GM19351 (cell line): Measurements from ENCODE around the gene MRO.
"Not testable (repeated sequence)": the region's sequence is repeated elsewhere in the genome, so short reads cannot be mapped to it uniquely, and the experiment has no call there.

Source experiments
- ATAC-seq: cut with Tn5 transposase; IDR thresholded peaks from one replicate; pipeline ENCODE4 v1.9.1; 2021; ENCODE audit warnings: mild to moderate bottlenecking, moderate library complexity; ENCODE audit not compliant: unreplicated experiment

MRO gene

DNA sequence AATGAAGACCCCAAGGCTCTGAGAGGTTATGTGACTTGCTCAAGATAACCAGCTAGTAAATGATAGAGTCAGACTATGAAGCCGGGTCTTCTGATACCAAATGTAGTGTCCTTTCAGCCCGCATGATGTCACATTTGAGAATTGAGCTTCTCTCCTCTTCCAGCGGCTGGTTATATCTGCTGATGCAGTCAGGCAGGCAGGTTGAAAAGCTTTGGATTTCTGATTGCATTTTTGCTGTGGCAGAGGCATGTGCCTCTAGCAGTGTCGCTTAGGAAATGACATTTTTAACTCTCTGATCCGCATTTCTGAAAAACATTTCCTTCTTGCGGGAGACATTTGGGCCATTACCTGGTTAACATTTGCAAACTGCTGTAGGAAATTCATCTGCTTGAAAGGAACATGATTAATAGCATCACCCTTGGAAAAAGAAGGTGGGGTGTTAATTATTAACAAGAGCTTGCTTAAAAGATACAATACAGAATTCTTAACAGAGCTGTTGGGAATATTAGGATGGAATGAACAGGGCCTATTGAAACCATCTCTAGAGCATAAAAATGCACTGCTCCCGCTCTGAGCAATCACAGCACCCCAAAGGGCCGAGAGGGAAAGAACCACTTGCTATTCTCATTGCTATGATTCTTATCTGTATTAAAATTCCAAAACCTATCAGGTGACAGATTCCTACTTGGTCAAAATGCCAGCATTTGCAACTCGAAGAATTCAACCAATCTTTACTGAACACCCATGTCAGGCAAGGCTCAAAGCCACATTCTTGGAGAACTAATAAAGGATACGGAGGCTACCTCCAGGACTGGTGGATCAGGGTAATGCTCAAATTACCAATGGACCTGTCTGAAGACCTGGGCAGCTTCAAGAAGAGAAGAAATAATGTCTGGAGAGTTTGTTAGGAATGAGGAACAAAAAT, 25.9 kb downstream of the MRO start:
- no peak for ATAC-seq

DNA sequence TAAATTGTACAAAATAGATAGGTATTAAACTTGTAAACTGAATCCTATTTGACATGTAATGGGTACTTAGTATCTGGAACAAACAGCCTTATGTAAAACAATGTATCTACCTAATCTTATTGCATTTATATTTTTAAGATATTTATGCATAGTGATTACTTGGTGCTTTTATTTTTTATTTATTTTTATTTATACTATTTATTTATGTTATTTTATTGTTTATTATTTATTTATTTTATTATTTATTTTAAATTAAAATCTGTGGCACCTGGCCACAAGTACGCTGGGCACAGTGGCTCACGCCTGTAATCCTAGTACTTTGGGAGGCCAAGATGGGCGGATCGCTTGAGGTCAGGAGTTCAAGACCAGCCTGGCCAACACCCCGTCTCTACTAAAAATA, 26.9 kb downstream of the MRO start:
- ATAC-seq: no peak

DNA sequence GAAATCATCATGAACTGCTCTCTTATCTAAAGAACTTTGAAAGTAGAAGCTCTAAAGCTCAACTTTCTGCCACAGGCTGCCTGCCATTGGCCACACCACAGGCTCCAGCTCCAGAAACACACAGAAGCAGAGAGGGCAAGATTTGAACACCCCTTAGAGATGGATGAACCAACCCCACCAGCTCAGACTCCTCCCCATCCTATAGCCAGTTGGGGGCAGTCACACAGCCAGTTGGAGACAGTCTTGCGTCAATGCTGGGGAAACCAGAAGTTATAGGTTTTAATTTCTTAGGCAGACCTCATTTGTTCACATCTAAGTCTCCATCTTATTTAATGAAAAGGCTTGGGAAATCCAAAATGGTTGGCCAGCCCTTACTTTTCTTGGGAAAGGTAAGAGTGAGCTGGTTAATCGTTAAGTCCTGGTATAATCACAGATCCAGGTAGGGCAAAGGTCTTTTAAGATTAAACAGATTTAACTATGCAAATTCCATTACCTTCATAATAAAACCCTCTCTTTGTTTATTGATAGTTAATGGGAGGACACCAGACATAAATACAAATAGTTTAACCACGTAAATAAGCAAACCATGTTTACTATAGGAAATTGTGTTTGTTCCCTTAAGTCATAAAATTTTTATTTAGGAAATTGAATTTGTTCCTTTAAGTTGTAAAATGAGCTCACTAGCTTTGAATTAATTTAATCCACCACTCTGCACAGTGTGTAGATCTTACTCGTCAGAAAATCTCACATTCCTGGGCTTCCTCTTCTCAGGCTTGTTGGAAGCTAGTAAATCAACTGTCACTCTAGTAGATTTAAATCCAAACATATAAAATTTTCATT, 28.0 kb downstream of the MRO start:
- no peak for ATAC-seq

DNA sequence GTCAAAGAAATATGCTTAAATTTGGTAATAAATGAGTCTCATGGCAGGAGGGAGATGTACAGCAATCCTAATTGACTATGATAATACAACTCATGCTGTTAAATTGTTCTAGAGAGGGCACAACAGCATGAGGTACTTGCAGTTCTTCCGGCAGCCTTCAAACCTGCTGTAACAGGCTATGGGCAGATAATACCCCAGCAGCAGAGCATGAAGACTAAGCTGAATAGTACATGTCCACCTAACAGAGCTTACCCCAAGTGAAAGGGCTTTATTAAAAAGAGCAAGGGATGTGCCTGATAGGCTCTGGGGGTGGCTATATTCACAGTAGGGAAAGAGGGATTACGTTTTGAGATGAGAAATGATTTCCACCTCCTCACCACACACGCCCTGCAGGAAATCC, 28.9 kb downstream of the MRO start:
- ATAC-seq: no peak

DNA sequence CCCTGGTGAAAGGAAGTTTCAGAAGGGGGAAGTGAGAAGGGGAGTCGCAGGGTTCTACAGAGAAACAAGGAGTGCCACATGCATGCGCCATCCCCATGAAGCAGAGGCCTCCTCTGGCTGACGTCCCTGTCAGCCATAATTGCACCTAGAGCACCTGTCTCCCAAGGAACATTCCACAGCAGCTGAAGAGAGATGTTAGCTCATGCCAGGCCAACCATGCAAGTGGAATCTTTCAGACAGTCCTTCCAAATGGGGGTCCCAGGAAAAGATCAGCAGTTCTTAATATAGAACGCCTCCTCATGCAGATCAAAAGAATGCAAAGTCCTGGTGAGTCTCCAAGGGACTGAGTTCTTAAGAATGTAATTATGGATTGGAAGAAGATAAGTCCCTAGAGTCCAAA, 29.6 kb downstream of the MRO start:
- ATAC-seq: no peak

DNA sequence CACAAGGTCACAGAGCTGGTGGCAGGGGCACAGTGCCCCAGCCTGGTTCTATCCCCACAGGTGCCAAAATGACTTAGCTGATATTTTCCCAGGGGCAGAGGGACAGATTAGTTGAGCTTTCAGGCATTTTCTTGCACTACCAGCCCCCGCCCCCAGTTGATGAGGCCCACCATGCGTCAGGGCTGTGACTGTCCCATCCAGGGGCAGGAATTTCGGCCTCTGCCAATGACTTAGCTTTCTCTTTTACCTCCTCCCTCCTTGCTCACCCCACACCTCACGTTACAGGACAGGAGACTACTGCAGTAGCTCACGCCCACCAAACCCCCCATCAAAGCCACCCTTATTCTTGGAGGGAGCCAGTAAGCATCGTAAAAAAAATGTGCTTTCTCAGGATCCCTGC, 31.5 kb downstream of the MRO start:
- no peak for ATAC-seq

DNA sequence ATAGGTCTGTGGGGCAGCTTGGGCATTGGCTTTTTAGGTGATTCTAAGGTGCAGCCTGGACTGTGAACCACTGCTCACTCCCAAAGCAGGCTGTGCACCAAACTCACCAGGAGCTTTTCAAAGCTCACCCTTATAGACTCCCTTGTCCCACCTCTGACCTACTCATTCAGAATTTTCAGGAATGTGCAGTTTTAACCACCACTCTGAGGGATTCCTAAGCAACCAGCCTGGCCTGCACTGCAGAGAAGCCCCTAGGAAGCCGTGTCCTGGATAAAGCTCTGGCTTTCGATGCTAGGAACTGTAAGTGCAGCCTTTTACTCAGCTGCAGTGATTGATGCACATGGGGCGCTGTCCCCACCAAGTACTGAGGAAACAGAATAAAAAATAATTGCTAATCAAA, 33.0 kb downstream of the MRO start:
- no peak for ATAC-seq

DNA sequence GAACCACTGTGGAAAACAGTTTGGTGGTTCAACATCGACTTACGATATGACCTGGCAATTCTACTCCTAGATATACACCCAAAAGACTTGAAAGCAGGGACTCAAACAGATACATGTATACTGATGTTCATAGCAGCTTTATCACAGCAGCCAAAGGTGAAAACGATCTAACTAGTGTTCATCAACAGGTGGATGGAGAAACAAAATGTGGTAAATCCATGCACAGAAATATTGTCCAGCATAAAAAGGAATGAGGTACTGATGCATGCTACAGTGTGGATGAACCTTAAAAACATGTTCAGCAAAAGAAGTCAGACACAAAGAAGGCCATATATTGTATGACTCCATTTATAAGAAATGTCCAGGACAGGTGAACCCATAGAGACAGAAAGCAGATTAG, 36.3 kb downstream of the MRO start:
- no peak for ATAC-seq

DNA sequence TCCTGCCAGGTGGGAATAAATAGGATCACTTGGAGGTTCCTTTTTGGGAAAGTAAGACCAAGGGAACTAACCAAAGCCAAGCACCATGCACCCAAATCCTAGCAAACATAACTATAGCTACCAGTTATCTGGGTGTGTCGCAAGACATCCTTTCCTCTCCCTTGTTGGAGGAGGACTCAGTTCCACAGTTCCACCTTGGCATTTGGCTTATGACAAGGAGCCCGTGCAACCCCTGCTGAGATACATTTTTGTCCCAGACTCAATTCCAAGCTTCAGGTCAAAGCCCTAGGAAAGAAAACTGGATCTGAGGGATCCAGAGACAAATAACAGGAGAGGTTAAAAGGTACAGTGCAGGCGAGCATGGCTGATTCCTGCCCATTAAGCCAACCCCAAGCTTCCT, 40.8 kb downstream of the MRO start:
- ATAC-seq: not testable (repeated sequence)

DNA sequence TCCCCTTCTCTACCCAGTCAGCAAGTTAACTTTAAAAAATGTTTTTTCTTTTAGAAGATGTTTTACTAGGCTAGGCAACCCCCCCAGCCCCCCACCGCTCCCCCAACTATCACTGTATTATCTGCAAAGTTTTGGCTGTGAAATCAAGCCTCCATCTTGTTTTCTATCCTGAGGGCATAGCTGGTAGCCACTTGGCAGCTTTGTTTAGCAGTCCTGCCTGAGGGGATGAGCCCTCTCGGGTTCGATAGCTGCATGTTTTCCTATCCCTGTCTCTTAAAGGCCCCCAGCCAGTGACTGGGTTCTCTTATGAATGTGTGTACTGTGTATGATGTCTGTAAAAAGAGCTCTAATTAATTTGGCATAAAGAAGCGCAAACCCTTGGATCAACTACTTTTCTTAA, 43.4 kb downstream of the MRO start:
- no peak for ATAC-seq

DNA sequence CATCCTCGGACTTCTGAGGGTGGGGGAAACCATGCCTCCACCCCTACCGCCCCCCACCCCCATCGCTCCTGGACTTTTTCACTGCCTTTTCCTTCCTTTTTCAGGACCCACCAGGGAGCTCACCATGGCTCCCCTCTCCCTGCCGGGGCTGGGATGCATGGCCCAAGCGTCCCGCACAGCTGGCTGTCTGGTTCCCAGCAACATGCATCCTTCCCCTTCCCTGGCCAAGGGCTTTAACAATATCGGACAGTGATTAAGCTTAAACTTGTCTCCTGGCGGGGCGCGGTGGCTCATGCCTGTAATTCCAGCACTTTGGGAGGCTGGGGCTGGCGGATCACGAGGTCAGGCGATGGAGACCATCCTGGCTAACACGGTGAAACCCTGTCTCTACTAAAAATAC, 44.1 kb downstream of the MRO start:
- ATAC-seq: no peak

DNA sequence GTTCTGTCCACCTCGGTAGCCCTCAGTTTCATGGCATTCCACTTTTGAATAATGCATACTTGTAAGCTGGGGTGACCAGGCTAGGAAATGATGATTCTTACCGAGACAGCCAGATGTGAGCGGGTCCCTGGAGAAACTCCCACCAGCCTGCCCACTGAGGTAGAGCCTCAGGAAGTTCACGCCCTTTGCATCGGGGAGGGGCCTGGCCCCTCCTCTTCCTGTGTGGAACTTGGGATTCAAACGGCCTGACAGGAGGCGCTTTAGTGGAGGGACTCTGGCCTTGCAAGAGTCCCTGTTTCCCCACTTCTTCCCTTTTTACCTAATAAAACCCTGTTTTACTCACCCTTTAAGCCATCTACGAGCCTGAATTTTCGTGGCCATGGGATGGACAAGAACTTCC, 44.6 kb downstream of the MRO start:
- ATAC-seq: no peak

DNA sequence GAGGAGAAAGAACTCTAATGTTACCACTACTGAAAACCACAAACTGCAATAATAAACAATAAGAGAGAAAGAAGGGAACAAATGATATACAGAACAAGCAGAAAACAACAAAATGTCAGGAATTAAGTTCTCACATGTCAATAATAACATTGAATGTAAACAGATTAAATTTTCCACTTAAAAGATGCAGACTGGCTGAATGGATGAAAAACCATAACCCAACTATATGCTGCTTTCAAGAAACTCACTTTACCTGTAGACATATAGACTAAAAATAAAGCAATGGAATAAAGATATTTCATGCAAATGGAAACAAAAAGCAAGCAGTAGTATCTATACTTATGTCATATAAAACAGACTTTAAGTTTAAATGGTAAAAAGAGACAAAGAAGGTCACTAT, 50.4 kb downstream of the MRO start:
- ATAC-seq: no peak

DNA sequence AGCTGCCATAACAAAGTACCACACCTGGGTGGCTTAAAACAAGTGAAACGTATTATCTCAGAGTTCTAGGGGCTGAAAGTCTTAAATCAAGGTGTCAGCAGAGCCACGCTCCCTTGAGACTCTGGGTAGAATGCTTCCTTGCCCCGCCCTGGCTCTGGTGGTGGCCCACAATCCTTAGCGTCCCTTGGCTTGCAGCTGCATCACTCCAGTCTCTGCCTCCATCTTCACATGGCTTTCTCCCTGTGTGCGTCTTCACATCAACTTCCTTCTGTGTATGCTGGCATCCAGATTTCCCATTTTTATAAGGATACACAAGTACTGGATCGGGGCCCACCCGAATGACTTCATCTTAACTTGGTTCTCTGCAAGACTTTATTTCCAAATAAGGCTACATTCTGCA, 62.5 kb downstream of the MRO start:
- no peak for ATAC-seq

DNA sequence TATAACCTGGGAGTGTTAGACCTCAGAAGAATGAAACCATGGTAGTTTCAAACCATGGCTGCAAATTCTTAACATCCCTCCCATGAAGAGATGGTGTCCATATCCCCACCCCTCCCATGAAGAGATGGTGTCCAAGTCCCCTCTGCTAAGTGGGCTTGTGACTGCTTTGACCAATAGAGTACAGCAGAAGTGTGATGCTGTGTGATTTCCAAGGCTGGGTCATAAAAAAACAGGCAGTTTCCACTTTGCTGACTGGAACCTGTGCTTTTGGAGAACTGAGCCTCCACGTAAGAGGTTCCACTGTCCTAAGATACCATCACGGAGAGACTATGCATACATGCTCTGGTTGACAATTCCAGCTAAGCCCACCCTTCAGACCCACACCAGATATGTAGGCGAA, 65.5 kb downstream of the MRO start:
- no peak for ATAC-seq

DNA sequence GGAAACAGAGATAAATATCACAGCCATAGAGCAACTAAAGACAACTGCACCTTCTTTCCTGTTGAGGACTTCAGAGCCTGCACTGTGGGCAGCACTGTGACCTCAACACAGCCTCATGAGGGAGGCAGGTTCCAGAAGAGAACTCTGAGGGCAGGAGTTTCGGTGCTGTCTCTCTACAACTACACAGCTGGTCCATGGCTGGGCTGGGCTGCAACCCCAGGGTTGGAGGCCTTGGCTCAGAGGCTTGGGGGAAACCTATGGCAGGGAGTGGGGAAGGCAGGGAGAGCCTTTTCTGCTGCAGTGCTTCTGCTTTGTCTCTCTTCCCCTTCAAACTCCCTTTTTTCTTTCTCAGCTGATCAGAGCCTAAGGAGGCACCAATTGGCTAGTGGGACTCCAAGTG, 66.5 kb downstream of the MRO start:
- no peak for ATAC-seq

DNA sequence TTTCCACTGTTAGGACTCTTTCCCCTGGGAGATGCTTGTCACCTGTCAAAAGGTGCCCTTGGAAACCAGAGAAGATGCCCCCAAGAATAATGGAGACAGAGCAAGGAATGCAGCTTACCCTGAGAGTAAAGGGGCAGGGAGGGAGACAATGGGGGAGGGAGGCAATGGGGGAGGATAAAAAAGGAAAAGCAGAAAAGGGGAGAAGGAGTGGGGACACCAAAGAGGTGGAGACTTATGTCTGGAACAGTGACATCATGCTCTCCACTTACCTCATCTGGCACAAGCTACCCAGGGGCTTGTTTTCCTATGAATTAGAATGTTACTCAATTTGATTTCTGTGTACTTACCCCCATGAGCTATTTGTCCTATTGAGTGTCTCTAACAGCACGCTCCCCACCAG, 67.9 kb downstream of the MRO start:
- no peak for ATAC-seq

DNA sequence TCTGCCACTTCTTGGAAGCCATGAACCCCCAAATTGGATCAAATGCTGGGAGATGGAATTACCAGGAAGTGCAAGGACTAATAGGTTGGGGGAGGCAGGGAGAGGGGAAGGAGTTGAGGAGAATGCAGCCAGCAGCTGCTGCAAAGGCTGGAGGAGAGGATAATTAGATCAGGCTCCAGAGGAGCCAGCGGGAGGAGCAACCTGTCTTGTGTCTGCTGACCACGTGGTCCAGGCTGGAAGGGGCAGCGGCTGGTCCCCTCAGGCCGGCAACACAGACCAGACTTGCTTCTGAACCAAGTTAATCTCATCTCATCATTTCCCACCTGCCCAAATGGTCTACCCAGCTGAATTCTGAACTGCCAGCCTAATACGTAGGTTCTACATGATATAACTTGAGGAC, 68.3 kb downstream of the MRO start:
- no peak for ATAC-seq

DNA sequence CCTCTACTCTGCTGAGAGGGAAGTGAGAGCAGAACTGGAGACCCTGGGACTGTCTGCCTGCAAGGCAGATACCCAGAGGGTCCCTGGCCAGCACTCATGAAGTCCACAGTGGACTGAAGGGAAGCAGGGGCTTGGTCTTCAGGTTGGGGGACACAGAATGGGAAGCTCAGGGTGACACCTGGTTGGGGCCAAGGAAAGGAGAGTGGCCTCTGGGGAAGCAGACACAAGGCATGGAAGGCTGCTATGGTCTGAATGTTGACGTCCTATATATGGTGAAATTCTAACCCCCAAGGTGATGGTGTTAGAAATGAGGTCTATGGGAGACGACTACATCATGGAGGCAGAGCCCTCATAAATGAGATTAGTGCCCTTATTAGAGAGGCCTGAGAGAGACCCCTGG, 69.3 kb downstream of the MRO start:
- ATAC-seq: no peak

DNA sequence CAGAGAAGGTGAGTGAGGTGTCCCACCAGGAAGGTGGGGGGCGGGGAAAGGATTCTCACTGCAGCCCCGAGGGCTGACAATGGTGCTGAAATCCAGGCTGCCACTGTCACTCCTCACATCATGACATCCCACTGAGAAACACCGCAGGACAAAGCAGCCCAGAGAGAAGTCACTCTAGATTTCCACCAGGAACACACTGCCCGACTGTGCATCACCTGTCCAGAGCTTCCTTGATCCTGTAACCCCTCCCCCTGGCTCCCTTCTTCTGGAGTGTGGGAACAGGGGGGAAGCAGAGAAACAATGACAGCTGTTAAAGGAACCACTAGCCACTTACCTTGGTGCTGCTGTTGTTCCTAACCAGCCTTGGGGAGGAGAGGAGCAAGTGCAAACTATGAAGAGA, 69.9 kb downstream of the MRO start:
- no peak for ATAC-seq

DNA sequence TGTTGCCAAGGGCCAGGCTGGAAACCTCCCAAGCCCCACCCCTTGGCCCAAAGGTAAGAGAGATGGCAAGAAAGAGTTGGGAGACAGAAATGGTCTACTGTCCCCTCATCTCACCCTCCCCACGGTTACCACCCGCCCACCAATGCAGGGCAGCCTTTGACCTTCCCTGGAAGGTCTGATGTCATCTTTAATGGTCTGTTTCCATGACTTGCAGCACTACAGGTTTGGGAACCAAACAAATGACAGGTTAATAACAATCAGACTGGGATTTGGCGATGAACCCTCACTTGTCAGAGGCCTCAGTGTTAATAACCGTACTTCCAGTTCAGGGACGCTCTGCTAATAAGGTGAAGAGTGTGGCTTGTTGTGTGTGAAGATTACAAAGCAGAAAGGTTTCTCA, 70.4 kb downstream of the MRO start:
- ATAC-seq: no peak
